Measurements from ENCODE around the gene HEG1. TPM values are rescaled to one million over a fixed set of nuclear protein-coding genes. Genes with fewer than 3 reads are reported as not detected.
A peak's percentile ranks its signal among the peaks of the same experiment; 100 is the strongest.

Gene HEG1
- total RNA-seq, 4 donors from 2014 or later, result 6.0 to 52.8 (median 10.9) TPM

DNA sequence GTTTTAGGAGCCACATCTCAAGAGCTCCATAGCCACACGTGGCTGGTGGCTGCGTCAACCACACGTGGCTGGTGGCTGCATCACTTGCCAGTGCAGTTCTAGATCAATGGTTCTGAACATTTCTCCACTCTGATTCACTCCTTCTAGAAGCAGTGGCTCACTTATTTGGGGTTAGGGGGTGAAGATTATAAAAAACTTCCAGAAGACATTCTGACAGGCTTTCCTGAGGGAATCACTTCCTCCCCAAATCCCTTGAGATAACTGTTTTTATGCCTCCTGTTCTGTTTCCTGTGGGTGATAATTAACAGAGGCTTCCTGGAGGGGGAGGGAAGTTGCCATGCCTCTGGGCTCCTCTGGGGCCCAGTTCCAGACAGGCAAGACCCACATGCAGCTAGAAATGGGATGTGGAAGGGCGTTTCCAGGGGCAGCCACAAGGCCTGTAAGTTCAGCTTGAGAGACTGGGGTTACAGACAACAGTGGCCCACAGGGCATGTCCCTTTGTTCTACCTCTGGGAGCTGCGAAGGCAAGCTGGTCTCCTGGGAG, 23.6 kb downstream of the HEG1 start:
- H3K27ac ChIP-seq, result no peak overlapping the region

GRCh38 chr3:125031544-125031943, 24.3 kb downstream of the HEG1 start:
- no peaks in the 10 kb centered on the region for H3K9me3 ChIP-seq

More for the DNA sequence above, 23.6 kb downstream of the HEG1 start:
- no peak overlapping the region for H3K4me3 ChIP-seq
- no peak for DNase-seq
- H3K36me3 ChIP-seq, result peaks cover 0 to 8% (median 0%) of the 10 kb centered on the region in 3 donors
- no peaks in the 10 kb centered on the region for H3K27me3 ChIP-seq
- TF ChIP-seq POLR2A (IDR thresholded peaks at IDR 0.05), result no peak
- no peak for TF ChIP-seq CTCF (IDR thresholded peaks at IDR 0.05)
- no peaks in the 10 kb centered on the region for H3K4me1 ChIP-seq
- H3K9me3 ChIP-seq, result no peaks in the 10 kb centered on the region

GRCh38 chr3:125028657-125029056, 27.1 kb downstream of the HEG1 start:
- no peaks in the 10 kb centered on the region for H3K27me3 ChIP-seq
- peaks cover 0 to 4% (median 0%) of the 10 kb centered on the region in 4 donors for H3K4me1 ChIP-seq
- H3K36me3 ChIP-seq, result peaks cover 0 to 20% (median 0%) of the 10 kb centered on the region in 3 donors
- TF ChIP-seq POLR2A (IDR thresholded peaks at IDR 0.05) (no peak), CTCF (IDR thresholded peaks at IDR 0.05) (no peak)
- no peaks in the 10 kb centered on the region for H3K9me3 ChIP-seq
- no peak overlapping the region for H3K27ac ChIP-seq
- no peak for DNase-seq
- H3K4me3 ChIP-seq, result no peak overlapping the region

More at GRCh38 chr3:125031544-125031943, 24.3 kb downstream of the HEG1 start:
- peaks cover 0 to 11% (median 0%) of the 10 kb centered on the region in 3 donors for H3K36me3 ChIP-seq
- no peaks in the 10 kb centered on the region for H3K27me3 ChIP-seq
- H3K27ac ChIP-seq, result no peak overlapping the region
- H3K4me3 ChIP-seq, result no peak overlapping the region
- TF ChIP-seq POLR2A (IDR thresholded peaks at IDR 0.05) (no peak), CTCF (IDR thresholded peaks at IDR 0.05) (no peak)
- no peaks in the 10 kb centered on the region for H3K4me1 ChIP-seq
- no peak for DNase-seq

DNA sequence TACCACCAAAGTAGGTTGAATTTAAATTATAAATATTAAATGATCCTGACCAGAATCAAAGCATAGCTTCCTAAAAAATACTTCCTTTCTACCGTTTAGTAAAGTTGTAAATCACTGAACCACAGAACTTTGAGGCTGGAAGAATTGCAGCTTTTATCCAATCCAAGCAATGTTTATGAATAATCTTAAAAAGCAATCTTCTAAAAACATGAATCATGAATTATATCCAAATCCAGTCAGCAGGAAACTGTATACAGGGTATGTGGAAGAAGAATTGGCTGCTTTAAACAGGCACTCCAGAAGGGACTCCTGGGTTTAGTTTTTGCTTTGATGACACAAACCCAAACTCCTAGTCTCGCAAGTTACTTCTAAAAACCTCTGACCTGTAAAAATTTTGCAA, 30.2 kb downstream of the HEG1 start:
- no peak overlapping the region for H3K4me3 ChIP-seq
- no peaks in the 10 kb centered on the region for H3K27me3 ChIP-seq
- TF ChIP-seq POLR2A (IDR thresholded peaks at IDR 0.05) (no peak), CTCF (IDR thresholded peaks at IDR 0.05) (no peak)
- H3K27ac ChIP-seq, result no peak overlapping the region
- DNase-seq, result no peak
- peaks cover 0 to 20% (median 0%) of the 10 kb centered on the region in 3 donors for H3K36me3 ChIP-seq
- H3K9me3 ChIP-seq, result no peaks in the 10 kb centered on the region
- H3K4me1 ChIP-seq, result peaks cover 0 to 4% (median 0%) of the 10 kb centered on the region in 4 donors

DNA sequence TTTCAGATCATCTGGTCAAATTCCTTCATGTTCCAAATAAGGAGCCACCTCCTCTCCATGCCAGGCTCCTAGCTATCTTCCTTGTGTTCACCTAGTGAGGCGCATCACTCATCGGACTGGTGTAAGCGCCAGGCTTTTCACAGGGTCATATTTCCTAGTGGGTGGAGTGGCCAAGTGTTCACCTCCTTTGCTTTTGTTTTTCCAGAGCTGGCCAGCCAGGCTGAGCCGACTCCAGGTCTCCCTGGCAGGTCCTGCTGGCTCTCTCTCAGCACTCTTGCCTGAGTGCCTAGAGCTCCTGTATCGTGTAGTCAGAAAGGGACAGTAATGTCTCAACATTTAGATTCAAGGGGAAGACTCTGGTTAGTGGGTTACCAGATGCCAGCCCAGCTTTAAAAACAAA, 31.0 kb downstream of the HEG1 start:
- no peak for DNase-seq
- H3K27ac ChIP-seq, result peak overlapping the region in 2 of 4 donors; percentile 9 to 27
- no peaks in the 10 kb centered on the region for H3K9me3 ChIP-seq
- H3K4me1 ChIP-seq, result peaks cover 0 to 4% (median 0%) of the 10 kb centered on the region in 4 donors
- no peak for TF ChIP-seq POLR2A (IDR thresholded peaks at IDR 0.05)
- no peak for TF ChIP-seq CTCF (IDR thresholded peaks at IDR 0.05)
- no peaks in the 10 kb centered on the region for H3K27me3 ChIP-seq
- peaks cover 0 to 27% (median 0%) of the 10 kb centered on the region in 3 donors for H3K36me3 ChIP-seq
- H3K4me3 ChIP-seq, result no peak overlapping the region

Data from Peyer's patch (tissue), 4 donors.